Aorta (tissue), 5 donors: ENCODE measurements around the gene CAP2. TPM values are rescaled to one million over a fixed set of nuclear protein-coding genes. Genes with fewer than 3 reads are reported as not detected.
A peak's percentile ranks its signal among the peaks of the same experiment; 100 is the strongest.

Experiments
- ATAC-seq: fragments of 200-7000 bp; cut with Tn5 transposase; one replicate; pipeline ENCODE4 v1.9.1; 2022; ENCODE audit warnings: moderate library complexity; ENCODE audit not compliant: low FRiP score
- DNase-seq, 2 donors: peaks; one replicate each; pipeline ENCODE4 v3.0.0-alpha.2; 2020
- H3K27ac ChIP-seq, 2 donors: one replicate each; pipeline ENCODE4 v1.5.1; 2013; ENCODE audit warnings: low read length in 2 of 2, mild to moderate bottlenecking in 2 of 2, moderate library complexity in 2 of 2, control low read depth in 1 of 2, inconsistent platforms in 1 of 2, low read depth in 1 of 2
- H3K27me3 ChIP-seq, 2 donors: one replicate each; pipeline ENCODE4 v1.6.1; 2013; ENCODE audit warnings: control low read depth in 1 of 2, low read length in 1 of 2, mild to moderate bottlenecking in 1 of 2, moderate library complexity in 1 of 2; ENCODE audit not compliant: insufficient read depth in 2 of 2, control insufficient read depth in 1 of 2
- H3K36me3 ChIP-seq, 2 donors: one replicate each; pipeline ENCODE4 v1.6.1; 2013; ENCODE audit warnings: control low read depth in 1 of 2, low read length in 1 of 2, mild to moderate bottlenecking in 1 of 2; ENCODE audit not compliant: insufficient read depth in 2 of 2, control insufficient read depth in 1 of 2
- H3K4me1 ChIP-seq, 2 donors: one replicate each; pipeline ENCODE4 v1.6.1; 2013; ENCODE audit warnings: low read length in 2 of 2, control low read depth in 1 of 2, mild to moderate bottlenecking in 1 of 2, moderate library complexity in 1 of 2; ENCODE audit not compliant: insufficient read depth in 2 of 2, control insufficient read depth in 1 of 2
- H3K4me3 ChIP-seq, 2 donors: one replicate each; pipeline ENCODE4 v1.5.1; 2013; ENCODE audit warnings: low read length in 2 of 2, control low read depth in 1 of 2, mild to moderate bottlenecking in 1 of 2
- H3K9me3 ChIP-seq: one replicate; pipeline ENCODE4 v1.6.1; 2013; ENCODE audit warnings: mild to moderate bottlenecking, low read length; ENCODE audit not compliant: control insufficient read depth
- WGBS, 2 donors: extraction: QIAGEN DNeasy Blood & Tissue Kit; methylation state at CpG; one replicate each; pipeline ENCODE4 v1.1.7; 2013; 5-methylcytosine and 5-hydroxymethylcytosine counted together
- intact Hi-C, 2 donors: fragments of 100-400 bp; cut with DNase I; formaldehyde crosslinking; loops; one replicate each; pipeline versions ENCODE4 v1.14.2 to v1.15.0; 2022
- polyA plus RNA-seq, 2 donors: library from polyadenylated mRNA; stranded (reverse); fragments of 200-250 nt; gene quantifications; one replicate each; pipeline ENCODE4 v1.2.3, GENCODE V29; 2013
- total RNA-seq, 2 donors: library from RNA; stranded (reverse); fragmentation: NEBNext Ultra II Directional; extraction: Animal tissue kit (Norgen Biotek cat#: 25700); gene quantifications; one replicate each; pipeline ENCODE4 v1.2.1, GENCODE V29; 2021
- donor health status: healthy with polysubstance abuse.
- donor health status: Bipolar disorder and iron deficiency.
- donor health status: DM: no; HTN: no; CAD: no.
- donor health status: DM: no; HTN: no; CAD: no.
- donor health status: DM: yes; HTN: yes; CAD: no.

CAP2 gene
- total and polyA plus RNA-seq, 4 donors: 21.2 to 28.4 (median 24.0) TPM

DNA sequence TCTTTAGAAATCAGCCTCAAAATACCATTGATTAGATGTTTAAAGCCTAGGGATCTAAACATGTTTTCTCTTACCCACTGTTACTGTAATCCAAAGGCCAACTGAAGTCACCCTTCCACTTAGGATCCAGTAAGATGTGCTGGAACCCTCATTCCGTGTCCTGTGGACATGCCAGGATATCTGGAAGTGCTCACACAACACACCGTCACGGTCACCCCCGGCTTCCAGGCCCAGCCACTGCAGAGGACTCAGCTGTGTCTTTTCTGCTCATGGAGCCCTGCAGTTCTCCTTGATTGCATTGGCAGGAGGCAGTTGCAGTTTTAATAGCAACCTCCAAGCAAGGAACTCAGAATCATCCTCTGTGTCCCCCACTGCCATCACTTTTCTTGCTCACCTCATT lies 93.3 kb downstream of the CAP2 start:
- Histone ChIP-seq H3K27me3 (no peaks in the 10 kb centered on the region), H3K4me3 (no peak overlapping the region), H3K4me1 (no peaks in the 10 kb centered on the region), H3K36me3 (peaks cover 0 to 4% of the 10 kb centered on the region in 2 donors), H3K9me3 (no peaks in the 10 kb centered on the region), H3K27ac (no peak overlapping the region)
- ATAC-seq: no peak
- intact Hi-C loops: no loop called here
- 92 to 93% methylated on average over 4 of the region's 4 CpGs for WGBS, 2 donors
- no peak for DNase-seq

DNA sequence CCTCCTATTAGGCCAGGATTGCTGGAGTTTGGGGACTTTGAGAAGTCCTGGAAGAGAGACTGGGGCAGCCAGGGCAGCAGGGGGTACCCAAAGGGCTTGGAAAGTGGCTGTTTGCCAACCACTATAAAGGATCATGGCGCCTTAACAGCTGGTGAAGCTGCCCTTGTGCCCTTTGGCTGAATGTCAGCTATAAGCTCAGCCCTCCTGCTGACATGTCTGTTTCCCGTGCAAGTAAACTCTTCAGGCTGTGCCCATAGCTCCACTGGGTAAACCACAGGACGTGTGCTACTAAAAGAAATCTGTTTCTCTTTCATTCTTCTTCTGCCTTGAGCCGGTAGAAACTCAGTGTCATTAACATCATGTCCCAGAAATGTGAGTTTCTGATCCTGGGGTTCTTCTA lies 97.3 kb downstream of the CAP2 start:
- ATAC-seq: no peak
- 77 to 81% methylated on average over 4 of the region's 4 CpGs for WGBS, 2 donors

DNA sequence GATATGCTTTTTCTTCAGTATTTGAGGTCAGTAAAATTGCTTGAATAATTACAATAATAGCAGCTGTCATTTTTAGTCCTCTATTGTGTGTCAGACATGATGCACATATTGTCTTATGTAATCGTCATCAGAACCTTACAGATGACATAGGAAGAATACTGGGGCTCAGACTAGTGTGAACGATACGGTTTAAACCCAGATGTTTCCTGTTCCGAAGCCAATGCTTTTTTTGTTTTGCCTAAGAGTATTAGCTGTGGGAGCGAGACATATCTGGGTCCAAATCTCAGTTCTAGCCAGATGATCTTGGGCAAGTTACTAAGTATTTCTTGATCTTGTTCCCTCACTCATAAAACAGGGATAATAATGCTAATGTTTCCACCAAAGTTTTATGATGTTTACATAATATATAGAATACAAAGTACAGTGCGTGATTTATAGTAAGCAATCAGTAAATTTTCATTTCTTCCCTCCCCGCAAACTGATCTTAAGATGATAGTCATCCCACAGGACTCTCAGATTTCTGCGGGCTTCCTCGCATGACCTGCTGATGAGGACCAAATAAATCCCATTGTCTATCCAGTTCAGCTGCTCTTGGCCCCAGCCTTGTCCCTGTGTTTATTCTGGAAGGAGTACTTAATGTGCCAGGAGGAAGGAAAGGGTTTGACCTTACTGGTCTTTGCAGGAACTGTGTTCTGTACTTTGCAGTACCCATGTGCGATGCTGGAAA lies 98.2 kb downstream of the CAP2 start:
- intact Hi-C loops: no loop called here
- ATAC-seq (peak; percentile 39), DNase-seq (no peak)
- H3K27ac ChIP-seq: peak overlapping the region in 1 of 2 donors; percentile 26
- no peak overlapping the region for H3K4me3 ChIP-seq
- H3K4me1 ChIP-seq: peaks cover 0 to 6% of the 10 kb centered on the region in 2 donors
- WGBS, 2 donors: 41 to 47% methylated on average over 10 of the region's 10 CpGs
- H3K9me3 ChIP-seq: no peaks in the 10 kb centered on the region
- H3K36me3 ChIP-seq: peaks cover 0 to 6% of the 10 kb centered on the region in 2 donors
- no peaks in the 10 kb centered on the region for H3K27me3 ChIP-seq

More for the DNA sequence above, 97.3 kb downstream of the CAP2 start:
- Histone ChIP-seq H3K9me3 (no peaks in the 10 kb centered on the region), H3K36me3 (peaks cover 0 to 6% of the 10 kb centered on the region in 2 donors), H3K27ac (no peak overlapping the region), H3K4me3 (no peak overlapping the region), H3K27me3 (no peaks in the 10 kb centered on the region), H3K4me1 (peaks cover 0 to 6% of the 10 kb centered on the region in 2 donors)
- intact Hi-C loops: no loop called here
- no peak for DNase-seq

DNA sequence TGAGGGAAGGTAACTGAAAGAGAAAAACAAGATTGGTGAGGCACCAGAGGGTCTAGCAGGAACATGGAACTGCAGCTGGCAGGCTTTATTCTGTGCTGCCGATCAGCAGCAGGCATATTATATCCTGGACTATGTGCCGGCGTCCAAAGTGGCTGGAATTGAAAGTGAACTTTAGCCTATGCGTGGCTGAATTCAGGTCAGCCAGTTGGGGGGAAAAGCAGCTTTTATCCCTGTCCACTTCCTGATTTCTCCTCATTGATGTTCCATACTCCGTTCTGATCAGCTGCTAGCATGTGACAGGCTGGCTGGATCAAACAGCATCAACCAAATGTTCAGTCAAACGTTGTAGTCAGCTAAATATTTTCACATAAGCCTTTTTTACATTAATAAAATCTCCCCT lies 99.0 kb downstream of the CAP2 start:
- no peaks in the 10 kb centered on the region for H3K27me3 ChIP-seq
- WGBS, 2 donors: 56 to 64% methylated on average over 6 of the region's 6 CpGs
- peaks cover 0 to 4% of the 10 kb centered on the region in 2 donors for H3K36me3 ChIP-seq
- intact Hi-C loops: no loop called here
- DNase-seq (no peak), ATAC-seq (peak; percentile 9)
- H3K4me1 ChIP-seq: peaks cover 0 to 6% of the 10 kb centered on the region in 2 donors
- H3K4me3 ChIP-seq: no peak overlapping the region
- no peaks in the 10 kb centered on the region for H3K9me3 ChIP-seq
- H3K27ac ChIP-seq: no peak overlapping the region

DNA sequence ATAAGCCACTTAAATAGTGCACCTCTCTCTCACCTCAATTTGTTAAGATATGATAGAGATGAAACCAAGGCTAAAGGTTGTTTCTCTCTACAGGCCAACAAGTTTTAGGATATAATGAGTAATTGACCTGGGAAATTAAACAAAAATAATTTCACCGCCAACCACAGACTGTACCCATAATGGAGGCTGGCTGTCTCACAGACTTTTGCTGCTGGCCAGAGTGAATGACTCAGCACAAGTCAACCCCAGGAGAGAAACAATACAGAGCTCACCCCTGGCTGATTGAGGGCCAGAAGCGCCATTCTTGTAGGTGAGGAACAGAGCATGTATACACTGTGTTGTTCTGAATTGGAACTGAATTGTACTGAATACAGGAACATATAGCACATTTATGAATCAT lies 99.9 kb downstream of the CAP2 start:
- DNase-seq (no peak), ATAC-seq (peak; percentile 61)
- Histone ChIP-seq H3K9me3 (no peaks in the 10 kb centered on the region), H3K27ac (peak overlapping the region in 1 of 2 donors; percentile 48), H3K27me3 (no peaks in the 10 kb centered on the region), H3K4me3 (no peak overlapping the region), H3K4me1 (peaks cover 0 to 6% of the 10 kb centered on the region in 2 donors), H3K36me3 (peaks cover 0 to 4% of the 10 kb centered on the region in 2 donors)
- intact Hi-C loops: no loop called here
- 29 to 34% methylated on average over 2 of the region's 2 CpGs for WGBS, 2 donors

DNA sequence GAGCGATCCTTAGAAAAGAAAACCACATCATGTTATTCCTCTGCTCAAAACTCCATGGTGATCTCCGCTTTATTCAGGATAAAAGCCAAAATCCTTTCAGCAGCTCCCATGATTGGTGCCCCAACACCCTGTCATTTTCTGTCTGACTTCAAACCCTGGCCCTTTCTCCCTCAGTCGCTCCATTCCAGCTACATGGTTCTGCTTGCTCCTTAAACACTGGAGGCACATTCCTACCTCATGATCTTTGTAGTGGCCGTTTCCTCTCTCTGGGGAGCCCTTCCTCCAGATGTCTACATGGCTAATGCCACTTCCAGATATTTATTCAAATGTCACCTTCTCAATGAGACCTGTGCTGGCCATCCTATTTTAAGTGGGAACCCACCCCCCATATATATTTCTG lies 100.8 kb downstream of the CAP2 start:
- DNase-seq (no peak), ATAC-seq (peak; percentile 8)
- H3K27me3 ChIP-seq: no peaks in the 10 kb centered on the region
- H3K27ac ChIP-seq: peak overlapping the region in 1 of 2 donors; percentile 74
- H3K4me1 ChIP-seq: peaks cover 0 to 6% of the 10 kb centered on the region in 2 donors
- intact Hi-C loops: no loop called here
- peaks cover 0 to 4% of the 10 kb centered on the region in 2 donors for H3K36me3 ChIP-seq
- H3K9me3 ChIP-seq: no peaks in the 10 kb centered on the region
- no peak overlapping the region for H3K4me3 ChIP-seq
- WGBS, 2 donors: 31 to 39% methylated on average over 4 of the region's 4 CpGs

DNA sequence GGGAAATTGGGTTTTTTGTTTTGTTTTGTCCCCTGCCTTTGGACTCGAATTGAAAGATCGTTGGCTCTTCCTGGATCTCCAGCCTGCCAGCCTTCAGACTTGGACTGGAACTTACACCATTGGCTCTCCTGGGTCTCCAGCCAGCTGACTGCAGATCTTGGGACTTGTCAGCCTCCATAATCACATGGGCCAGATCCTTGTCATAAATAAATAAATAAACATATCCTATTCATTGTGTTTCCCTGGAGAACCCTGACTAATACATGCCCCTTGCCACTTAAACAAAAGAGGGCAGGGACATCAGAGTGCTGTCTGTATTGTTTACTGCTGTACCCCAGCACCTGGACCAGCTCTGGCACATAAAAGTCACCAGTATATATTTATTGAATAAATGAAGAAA lies 101.5 kb downstream of the CAP2 start:
- no peaks in the 10 kb centered on the region for H3K27me3 ChIP-seq
- no peak overlapping the region for H3K27ac ChIP-seq
- H3K4me1 ChIP-seq: peaks cover 0 to 6% of the 10 kb centered on the region in 2 donors
- ATAC-seq (no peak), DNase-seq (no peak)
- H3K36me3 ChIP-seq: peaks cover 0 to 4% of the 10 kb centered on the region in 2 donors
- intact Hi-C loops: no loop called here
- no peak overlapping the region for H3K4me3 ChIP-seq
- 33 to 74% methylated on average over 2 of the region's 2 CpGs for WGBS, 2 donors
- no peaks in the 10 kb centered on the region for H3K9me3 ChIP-seq

DNA sequence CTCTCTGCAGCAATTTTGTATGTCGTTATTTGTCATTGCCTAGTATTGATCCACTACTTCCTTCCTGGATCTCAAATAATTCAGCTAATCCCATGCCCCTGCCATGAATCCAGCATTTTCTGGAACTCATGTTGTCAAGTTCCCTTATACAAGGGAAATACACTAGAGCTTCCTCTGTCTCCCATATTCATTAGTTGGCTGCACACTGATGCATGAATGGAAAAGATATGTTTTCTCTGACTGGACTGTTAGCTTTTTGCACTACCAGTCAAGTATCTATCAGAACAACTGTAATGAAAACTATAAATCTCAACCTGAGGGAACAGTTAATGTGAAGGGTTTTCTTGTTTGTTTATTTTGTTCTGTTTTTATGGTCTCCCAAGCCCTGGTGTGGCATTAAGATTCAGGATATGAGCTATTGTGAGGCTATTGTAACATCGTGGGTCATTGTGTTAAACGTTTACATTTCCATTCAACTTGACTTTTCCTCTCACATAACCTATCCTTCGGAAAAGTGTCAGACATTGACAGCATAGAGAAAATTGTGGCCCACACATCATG lies 104.2 kb downstream of the CAP2 start:
- Histone ChIP-seq H3K36me3 (peaks cover 0 to 4% of the 10 kb centered on the region in 2 donors), H3K4me1 (peaks cover 0 to 5% of the 10 kb centered on the region in 2 donors), H3K9me3 (no peaks in the 10 kb centered on the region), H3K27ac (no peak overlapping the region), H3K4me3 (no peak overlapping the region), H3K27me3 (no peaks in the 10 kb centered on the region)
- ATAC-seq (no peak), DNase-seq (no peak)
- intact Hi-C loops: no loop called here
- 74 to 75% methylated on average over 4 of the region's 4 CpGs for WGBS, 2 donors

DNA sequence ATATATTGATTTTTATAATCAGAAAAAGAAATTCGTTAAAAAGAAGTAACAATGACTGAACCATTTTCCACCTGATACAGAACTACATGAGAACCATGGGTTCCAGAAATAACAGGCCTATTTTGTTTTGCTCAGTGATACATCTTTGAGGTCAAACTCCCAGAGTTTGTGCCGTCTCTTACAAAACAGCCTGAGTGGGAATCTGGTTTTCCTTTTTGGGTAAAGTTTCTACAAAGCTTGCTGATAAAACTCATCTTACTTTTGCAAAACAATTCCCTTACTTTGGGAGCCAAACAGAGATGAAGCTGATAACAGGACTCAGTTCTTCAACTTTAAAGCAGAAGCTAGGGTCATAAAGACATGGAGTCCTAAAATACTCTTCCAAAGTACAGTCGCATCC lies 108.0 kb downstream of the CAP2 start:
- Histone ChIP-seq H3K27me3 (no peaks in the 10 kb centered on the region), H3K9me3 (no peaks in the 10 kb centered on the region), H3K36me3 (no peaks in the 10 kb centered on the region), H3K4me1 (peaks cover 0 to 2% of the 10 kb centered on the region in 2 donors), H3K4me3 (no peak overlapping the region), H3K27ac (no peak overlapping the region)
- ATAC-seq (no peak), DNase-seq (no peak)
- 77 to 78% methylated on average over 3 of the region's 3 CpGs for WGBS, 2 donors
- intact Hi-C loops: no loop called here
